GM06990 (cell line): ENCODE data around the gene PRELID1.
"Not testable (repeated sequence)": the region's sequence is repeated elsewhere in the genome, so short reads cannot be mapped to it uniquely, and the experiment has no call there.

ENCODE experiments used
- DNase-seq: peaks from one replicate; pipeline ENCODE4 v3.0.0-alpha.2; 2011; ENCODE audit not compliant: insufficient read length; ENCODE audit errors: extremely low read depth
- H3K27me3 ChIP-seq: replicated peaks from 2 replicates; pipeline ENCODE4 v1.6.0; 2011; ENCODE audit warnings: low read length; ENCODE audit not compliant: control insufficient read depth, insufficient read depth
- H3K36me3 ChIP-seq: 2 replicates; pipeline ENCODE4 v1.5.1; 2011; ENCODE audit warnings: low read length; ENCODE audit not compliant: control insufficient read depth, insufficient read depth
- H3K4me3 ChIP-seq: replicated peaks from 2 replicates; pipeline ENCODE4 v1.5.1; 2011; ENCODE audit warnings: low read depth, mild to moderate bottlenecking, control low read depth, low read length
- TF ChIP-seq, protein P1 (sequence below): IDR thresholded peaks from 2 replicates; pipeline ENCODE4 v1.5.1; 2011; ENCODE audit warnings: low read length, control low read depth, mild to moderate bottlenecking, inconsistent platforms; ENCODE audit not compliant: insufficient read depth, poor library complexity, severe bottlenecking

The PRELID1 gene, protein sequence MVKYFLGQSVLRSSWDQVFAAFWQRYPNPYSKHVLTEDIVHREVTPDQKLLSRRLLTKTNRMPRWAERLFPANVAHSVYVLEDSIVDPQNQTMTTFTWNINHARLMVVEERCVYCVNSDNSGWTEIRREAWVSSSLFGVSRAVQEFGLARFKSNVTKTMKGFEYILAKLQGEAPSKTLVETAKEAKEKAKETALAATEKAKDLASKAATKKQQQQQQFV

DNA sequence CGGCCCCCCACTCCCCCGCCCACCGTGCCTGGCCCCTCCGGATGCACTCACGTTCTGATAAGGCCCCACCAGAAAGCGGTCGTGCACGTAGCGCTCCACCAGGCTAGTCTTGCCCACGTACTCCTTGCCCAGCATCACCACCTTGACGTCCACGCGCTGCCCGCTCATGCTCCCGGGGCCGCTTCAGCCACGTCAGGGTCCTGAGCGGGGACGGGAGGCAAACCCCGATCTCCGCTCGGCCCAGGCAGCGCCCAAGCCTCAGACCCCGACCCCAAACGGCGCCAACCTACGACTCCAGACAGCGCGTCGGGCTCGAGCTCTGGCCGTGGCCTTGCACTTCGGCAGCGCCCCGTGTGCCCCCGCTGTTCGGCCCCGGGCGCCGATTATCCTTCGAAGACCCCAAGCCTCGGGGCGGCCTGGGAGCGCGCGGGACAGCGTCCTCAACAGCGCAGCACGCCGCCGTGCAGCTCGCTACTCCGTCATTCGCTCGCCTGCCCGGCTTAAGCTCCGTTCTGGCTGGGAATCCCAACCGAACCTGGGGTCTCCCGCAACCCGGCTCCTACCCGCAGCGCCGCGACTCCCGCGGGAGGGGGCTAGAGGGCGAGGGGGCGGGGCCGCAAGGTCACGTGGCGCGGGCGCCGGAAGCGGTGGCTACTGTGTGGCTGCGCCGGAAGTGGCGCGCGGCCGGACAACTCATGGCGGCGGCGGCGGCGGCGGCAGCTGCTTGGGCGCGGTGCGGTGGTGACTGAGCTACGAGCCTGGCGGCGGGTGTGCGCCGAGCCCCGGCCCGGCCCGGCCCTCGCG lies at the start of gene PRELID1, which contains the start of gene RAB24:
Gene PRELID1 (plus strand): TSS at position 679 of the 804 bp plus-strand sequence. CDS start 187 bp downstream, outside the sequence.
Gene RAB24 (minus strand): TSS at position 599 of the 804 bp plus-strand sequence. CDS start 431 bp downstream, at position 168.
- TF ChIP-seq, protein P1, sequence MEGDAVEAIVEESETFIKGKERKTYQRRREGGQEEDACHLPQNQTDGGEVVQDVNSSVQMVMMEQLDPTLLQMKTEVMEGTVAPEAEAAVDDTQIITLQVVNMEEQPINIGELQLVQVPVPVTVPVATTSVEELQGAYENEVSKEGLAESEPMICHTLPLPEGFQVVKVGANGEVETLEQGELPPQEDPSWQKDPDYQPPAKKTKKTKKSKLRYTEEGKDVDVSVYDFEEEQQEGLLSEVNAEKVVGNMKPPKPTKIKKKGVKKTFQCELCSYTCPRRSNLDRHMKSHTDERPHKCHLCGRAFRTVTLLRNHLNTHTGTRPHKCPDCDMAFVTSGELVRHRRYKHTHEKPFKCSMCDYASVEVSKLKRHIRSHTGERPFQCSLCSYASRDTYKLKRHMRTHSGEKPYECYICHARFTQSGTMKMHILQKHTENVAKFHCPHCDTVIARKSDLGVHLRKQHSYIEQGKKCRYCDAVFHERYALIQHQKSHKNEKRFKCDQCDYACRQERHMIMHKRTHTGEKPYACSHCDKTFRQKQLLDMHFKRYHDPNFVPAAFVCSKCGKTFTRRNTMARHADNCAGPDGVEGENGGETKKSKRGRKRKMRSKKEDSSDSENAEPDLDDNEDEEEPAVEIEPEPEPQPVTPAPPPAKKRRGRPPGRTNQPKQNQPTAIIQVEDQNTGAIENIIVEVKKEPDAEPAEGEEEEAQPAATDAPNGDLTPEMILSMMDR = peak; percentile 43
- peak; percentile 88 for DNase-seq
- Histone ChIP-seq H3K27me3 (no peaks in the 10 kb centered on the region), H3K4me3 (peak within 1 kb of the TSS; percentile 80), H3K36me3 (peaks cover 12% of the 10 kb centered on the region)

DNA sequence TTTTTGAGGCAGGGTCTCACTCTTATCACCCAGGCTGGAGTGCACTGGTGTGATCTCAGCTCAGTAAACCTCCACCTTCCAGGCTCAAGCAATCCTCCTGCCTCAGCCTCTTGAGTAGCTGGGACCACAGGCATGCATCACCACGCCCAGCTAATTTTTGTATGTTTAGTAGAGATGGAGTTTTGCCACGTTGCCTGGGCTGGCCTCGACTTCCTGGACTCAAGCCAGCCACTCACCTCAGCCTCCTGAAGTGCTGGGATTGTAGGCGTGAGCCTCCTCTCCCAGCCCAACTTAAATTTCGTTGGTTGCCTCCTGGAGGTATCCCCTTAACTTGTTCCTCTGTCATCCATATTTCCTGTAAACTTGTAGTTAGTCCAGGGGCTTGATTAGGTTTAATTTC lies 47.3 kb upstream of the PRELID1 start:
- H3K36me3 ChIP-seq = peaks cover 3% of the 10 kb centered on the region
- no peak overlapping the region for H3K4me3 ChIP-seq
- H3K27me3 ChIP-seq = no peaks in the 10 kb centered on the region
- no peak for DNase-seq
- TF ChIP-seq, protein P1 = no peak

GRCh38 chr5:177258711-177259110 lies 44.9 kb upstream of the PRELID1 start:
- H3K36me3 ChIP-seq, H3K27me3 ChIP-seq, DNase-seq, H3K4me3 ChIP-seq: not testable (repeated sequence)

DNA sequence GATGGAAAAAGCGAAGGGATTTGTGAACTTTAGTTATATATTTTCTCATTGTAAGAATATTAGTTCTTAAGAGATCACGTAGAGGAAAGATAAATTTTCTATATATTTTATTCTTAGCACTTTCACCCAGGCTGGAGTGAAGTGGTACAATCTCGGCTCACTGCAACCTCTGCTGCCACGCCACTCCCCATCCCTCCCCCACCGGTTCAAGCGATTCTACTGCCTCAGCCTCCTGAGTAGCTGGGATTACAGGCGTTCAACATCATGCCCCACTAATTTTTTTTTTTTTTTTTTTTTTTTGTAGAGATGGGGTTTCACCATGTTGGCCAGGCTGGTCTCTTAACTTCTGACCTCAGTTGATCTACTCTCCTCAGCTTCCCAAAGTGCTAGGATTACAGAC lies 42.6 kb upstream of the PRELID1 start:
- no peak for DNase-seq
- peaks cover 4% of the 10 kb centered on the region for H3K36me3 ChIP-seq
- no peaks in the 10 kb centered on the region for H3K27me3 ChIP-seq
- TF ChIP-seq, protein P1 = no peak
- H3K4me3 ChIP-seq = no peak overlapping the region

DNA sequence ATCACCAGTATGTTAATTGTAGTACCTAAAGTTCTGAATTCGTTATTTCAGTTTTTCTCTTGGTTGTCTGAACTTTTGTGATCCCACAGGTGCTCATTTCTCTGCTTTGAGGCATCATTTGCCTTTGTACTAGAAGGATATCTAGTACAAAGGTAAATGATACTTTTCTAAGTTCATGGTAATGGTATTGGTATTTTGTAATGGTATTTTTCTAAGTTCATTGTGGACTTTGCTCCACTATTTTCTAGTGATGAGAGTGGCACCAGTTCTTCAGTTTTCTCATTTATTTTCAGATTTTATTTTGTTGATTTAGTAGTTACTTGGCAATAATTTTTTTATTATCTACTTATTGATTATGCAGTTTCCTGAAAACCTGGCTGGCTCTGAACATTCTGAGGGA lies 42.1 kb upstream of the PRELID1 start:
- Histone ChIP-seq H3K4me3 (no peak overlapping the region), H3K36me3 (peaks cover 5% of the 10 kb centered on the region), H3K27me3 (no peaks in the 10 kb centered on the region)
- TF ChIP-seq, protein P1 = no peak
- no peak for DNase-seq

- Histone ChIP-seq H3K4me3 (no peak overlapping the region), H3K36me3 (peaks cover 5% of the 10 kb centered on the region), H3K27me3 (no peaks in the 10 kb centered on the region)
- TF ChIP-seq, protein P1 = no peak
- DNase-seq = no peak
Observed at GRCh38 chr5:177264178-177264577, 39.4 kb upstream of the PRELID1 start.
